NOMO-1 treated with dmso at 0.1 percent for 144 hours (cell line): ENCODE results near the gene PDE4D.

Experiments
- DNase-seq: peaks from one replicate; lab custom pipeline; 2025; ENCODE audit not compliant: unreplicated experiment; lab: John Stamatoyannopoulos, UW

Gene PDE4D

GRCh38 chr5:59190746-59191145, 702.8 kb downstream of the PDE4D start:
- DNase-seq = no peak

- no peak for DNase-seq
Observed at GRCh38 chr5:59189472-59190244, 703.9 kb downstream of the PDE4D start.

DNA sequence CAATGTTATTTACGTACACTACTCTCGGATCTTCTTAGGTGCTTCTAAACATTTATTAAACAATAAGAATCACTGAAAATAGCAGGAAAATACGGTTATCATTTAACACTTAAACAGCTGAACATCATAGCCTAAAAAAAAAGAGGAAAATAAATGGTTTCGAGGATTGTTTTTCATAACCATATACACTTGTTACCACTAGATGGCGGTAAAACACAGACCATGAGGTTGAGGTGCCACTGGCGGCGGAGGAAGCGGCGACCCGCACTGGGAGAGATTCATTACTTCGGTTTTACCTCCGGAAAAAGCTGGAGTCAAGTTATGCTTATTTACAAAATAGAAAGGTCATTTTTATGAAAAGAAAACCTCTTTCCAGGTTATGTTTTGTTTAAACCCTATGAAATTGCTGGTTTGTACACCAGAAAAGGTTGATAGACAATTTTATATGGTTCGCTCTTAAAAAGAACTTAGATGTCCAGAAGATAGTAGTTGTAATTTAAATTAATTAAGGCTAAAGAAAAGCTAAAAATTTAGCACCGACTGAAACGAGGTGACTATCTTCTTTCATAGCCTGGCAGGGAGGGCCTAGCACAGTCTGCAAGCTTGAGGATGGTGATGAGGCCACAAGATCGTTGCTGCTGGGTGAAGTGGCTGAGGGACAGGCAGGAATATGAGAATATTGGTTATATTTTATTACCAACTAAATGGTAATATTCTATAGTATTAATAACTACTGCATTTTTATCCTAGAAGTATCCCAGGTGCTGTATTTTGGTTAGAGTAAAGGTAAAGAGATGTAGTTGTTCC, 704.9 kb downstream of the PDE4D start:
- DNase-seq = peak; percentile 65

DNA sequence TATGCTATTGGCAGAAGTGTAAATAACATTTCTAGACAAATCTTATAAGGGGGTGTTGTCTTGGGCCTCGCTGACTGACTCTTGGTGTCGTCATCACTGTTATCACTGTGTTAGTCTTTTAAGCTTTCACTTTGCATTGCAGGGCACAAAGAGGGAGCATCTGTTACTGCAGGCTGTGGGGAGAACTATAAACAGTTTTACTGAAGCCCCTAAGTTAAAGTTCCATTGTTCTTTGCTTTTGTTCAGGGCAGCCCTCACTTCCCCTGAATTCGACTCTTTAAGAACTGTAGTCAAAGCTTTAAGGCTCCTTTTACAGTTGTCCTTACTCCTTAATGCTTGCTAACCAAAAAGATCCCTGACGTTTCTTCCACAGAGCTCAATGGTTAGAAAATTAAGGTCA, 705.7 kb downstream of the PDE4D start:
- no peak for DNase-seq

GRCh38 chr5:59186623-59187022, 706.9 kb downstream of the PDE4D start:
- no peak for DNase-seq

DNA sequence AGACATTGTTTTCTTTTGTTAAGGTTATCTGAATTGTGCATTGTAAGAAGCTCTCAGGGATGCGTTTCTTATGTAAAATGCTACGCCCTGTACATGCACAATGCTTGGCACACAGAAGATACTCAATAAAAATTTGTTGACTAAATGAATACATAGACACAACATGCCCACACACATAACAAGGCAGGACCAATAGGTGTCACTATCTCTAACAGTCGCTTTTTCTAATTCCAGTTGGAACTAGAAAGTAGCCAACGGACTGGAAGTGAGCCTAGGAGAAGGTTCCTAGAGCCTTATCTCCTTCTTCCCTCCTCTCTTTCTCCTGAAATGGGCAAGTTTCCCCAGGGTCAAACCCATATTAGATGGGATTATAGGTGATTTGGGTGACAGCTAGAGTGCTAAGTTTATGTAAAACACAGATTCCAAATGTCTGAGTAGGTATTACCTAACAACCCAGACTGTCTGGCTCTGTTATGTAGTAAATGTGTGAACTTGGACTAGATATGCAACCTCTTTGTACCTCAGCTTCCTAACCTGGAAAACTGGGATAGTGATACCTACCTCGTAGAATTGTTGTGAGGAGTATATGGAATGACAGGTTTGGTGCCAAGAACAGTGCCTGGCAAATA, 707.7 kb downstream of the PDE4D start:
- no peak for DNase-seq

DNA sequence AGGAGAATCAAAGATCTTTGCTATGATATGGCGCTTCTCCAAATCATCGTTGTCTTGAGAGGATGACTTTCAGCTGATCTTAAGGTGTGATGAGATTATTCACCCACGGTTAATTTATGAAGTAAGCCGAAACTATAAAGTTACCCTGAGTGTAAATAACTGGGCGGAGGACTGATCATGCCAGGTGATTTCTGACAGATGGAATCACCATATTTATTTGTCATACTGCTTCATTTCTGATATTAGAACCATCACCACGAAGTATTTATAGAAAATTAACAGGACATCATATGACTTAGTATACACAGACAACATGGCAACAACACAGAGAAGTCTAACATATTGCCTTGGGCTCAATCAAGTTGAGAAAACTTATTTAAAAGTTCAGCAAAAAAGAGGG, 708.8 kb downstream of the PDE4D start:
- no peak for DNase-seq

DNA sequence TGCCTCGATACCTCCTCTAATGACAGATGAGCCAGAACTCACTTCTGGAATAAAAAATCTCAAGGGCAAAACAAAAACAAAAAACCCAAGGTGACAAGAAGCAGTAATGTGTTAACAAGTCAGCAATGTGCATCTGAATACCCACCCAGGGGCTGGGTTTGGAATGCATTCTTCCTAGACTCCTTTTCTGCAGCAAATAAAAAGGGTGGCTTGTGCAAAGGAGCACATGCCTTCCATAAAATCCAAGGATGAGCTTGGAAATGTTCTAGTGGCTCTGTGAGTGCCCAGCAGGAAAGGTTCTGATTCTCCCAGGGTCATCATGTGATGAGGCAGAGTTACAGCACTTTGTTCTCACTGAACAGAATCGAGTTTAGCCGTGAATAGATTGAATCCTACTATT, 710.8 kb downstream of the PDE4D start:
- no peak for DNase-seq

- DNase-seq = no peak
Observed at GRCh38 chr5:59180515-59180914, 713.0 kb downstream of the PDE4D start.

GRCh38 chr5:59179704-59180103, 713.8 kb downstream of the PDE4D start:
- no peak for DNase-seq

DNA sequence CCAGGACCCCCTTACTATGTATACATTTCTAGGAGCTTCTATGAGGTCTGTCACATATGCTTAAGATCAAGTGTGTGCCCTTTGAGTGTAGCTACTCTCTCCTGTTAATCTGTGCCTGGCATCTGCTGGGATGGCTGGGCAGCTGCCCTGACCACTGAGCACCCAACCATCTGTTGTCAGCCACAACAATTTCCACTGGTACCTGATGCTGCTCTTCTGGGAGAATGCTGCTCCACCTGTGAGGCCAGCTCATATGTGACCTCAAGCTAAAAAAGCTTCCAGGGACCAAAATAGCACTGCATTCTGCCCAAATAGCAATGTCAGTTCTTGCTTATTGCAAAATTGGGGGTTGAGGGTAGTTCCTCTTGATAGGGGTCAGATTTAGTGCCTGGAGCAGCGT, 715.0 kb downstream of the PDE4D start:
- peak; percentile 13 for DNase-seq

DNA sequence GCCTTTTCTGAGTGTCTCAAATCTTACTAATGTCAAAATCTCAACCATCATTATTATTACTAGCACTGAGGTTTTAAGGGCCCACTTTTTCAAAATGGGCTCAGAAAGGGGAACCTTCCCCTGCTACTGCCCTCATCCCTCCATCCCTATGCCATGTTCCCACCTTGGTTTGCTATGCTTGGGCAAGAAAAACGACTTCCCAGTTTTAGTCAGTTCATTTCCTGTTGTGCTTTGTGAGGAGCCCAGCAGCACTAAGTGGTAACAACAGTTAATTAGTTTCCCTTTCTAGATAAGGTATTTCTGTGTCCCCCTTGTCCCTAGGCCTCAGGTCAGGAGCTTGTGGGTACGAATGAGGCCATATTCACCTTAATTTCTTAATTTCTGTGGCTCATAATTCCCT, 715.5 kb downstream of the PDE4D start:
- DNase-seq = peak; percentile 43

DNA sequence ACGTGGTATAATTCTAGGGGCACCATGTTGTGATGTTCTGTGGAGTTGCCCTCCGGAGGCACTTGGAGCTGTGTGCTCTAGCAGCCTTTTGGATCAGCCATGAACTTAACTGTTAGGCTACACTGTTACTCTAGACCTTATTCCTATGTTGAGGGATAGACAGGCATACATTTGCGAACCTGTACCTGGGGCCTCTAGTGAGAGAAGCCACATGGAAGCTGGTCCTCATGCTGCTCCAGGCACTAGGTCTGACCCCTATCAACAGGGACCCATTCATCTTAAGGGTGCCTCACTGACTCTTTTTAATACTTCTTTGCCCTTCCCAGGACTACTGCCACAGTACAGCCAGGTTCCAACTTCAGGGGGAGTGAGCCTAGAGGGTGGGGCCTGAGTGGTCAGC, 715.9 kb downstream of the PDE4D start:
- DNase-seq = no peak

GRCh38 chr5:59174248-59174844, 719.2 kb downstream of the PDE4D start:
- DNase-seq = no peak

DNA sequence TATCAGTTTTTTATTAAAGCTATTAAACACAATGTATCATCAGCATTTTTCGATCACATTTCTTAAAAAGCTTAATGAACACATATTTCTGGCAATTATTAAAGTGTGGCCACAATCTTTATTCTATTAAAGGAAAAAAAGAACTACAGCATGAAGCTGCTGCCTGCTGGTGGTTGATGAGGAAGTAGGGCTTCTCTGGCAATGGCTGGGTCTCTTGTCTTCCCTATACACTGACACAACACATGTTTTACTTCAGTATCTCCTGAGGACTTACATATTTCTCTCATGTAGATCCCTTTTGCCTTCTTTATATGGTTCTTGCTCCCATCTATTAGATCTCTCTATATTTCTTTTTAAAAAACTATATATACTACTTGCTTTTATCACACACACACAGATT, 719.9 kb downstream of the PDE4D start:
- DNase-seq = no peak

DNA sequence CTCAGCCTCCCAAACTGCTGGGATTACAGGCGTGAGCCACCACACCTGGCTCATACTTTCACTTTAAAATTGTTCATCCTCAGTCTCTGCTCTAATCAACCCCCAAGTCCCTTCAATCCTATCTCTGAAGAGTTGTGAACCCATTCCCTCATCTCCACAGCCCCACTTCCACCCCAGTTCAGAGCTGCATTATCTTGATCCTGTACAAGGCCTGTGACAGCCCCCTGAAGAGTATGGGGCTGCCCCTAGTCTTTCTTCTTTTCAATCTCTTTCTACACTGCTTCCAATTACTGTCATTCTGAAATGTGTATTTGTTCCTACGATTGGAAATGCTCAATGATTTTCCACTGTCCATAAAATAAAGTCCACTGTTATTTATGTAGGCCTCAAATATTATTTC, 722.4 kb downstream of the PDE4D start:
- DNase-seq = no peak

- no peak for DNase-seq
Observed at GRCh38 chr5:59169768-59170150, 723.8 kb downstream of the PDE4D start.

GRCh38 chr5:59169081-59169767, 724.3 kb downstream of the PDE4D start:
- DNase-seq = no peak

GRCh38 chr5:59168067-59168466, 725.5 kb downstream of the PDE4D start:
- no peak for DNase-seq

DNA sequence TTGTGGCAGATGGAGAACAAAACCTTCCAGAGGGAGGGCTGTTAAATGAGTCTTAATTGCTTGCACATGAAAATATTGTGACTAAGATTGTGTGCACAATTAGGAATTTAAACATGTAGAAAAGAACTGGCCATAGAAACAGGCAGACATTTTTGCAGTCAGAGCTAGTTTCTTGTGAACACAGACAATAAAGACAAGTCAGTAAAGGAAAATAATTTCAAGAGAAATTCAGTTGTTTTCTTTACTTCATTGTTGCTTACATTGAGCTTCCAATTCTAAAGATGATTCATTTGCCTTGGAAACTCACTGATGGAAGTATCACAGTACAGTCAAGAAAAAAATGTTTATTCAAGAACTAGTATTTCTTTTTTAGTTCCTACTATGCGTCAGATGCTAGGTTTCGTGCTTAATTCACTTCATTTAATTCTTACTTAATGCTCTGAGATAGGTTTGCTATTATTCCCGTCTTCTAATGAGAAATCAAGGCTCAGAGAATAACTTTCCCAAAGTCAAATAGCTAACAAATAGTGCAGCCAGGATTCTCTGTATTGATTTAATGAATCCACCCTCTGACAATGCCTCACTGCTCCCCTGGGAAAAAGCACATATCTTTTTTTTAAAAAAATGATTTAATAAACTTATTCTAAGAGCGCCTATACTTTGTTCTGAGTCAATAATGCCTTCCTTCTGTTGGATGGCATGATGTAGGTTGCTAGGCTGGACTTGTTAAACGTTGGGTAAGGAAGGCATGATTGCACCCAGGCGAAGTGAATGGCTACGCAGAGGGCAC, 729.3 kb downstream of the PDE4D start:
- no peak for DNase-seq
